ENCODE data around the gene ZNF439.
"Not testable (repeated sequence)": the region's sequence is repeated elsewhere in the genome, so short reads cannot be mapped to it uniquely, and the experiment has no call there.

GRCh38 chr19:11867766-11868165 lies 19.2 kb downstream of the ZNF439 start:
- TF ChIP-seq, protein P1, sequence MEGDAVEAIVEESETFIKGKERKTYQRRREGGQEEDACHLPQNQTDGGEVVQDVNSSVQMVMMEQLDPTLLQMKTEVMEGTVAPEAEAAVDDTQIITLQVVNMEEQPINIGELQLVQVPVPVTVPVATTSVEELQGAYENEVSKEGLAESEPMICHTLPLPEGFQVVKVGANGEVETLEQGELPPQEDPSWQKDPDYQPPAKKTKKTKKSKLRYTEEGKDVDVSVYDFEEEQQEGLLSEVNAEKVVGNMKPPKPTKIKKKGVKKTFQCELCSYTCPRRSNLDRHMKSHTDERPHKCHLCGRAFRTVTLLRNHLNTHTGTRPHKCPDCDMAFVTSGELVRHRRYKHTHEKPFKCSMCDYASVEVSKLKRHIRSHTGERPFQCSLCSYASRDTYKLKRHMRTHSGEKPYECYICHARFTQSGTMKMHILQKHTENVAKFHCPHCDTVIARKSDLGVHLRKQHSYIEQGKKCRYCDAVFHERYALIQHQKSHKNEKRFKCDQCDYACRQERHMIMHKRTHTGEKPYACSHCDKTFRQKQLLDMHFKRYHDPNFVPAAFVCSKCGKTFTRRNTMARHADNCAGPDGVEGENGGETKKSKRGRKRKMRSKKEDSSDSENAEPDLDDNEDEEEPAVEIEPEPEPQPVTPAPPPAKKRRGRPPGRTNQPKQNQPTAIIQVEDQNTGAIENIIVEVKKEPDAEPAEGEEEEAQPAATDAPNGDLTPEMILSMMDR (conservative IDR thresholded peaks at IDR 0.05; ENCODE audit: low read depth, low read length): not testable (repeated sequence)
- TF ChIP-seq EZH2 (IDR thresholded peaks at IDR 0.05; ENCODE audit: low read length, unreplicated experiment); EZH2phosphoT487 (IDR thresholded peaks at IDR 0.05; ENCODE audit: borderline replicate concordance, low read length): not testable (repeated sequence)
